Measurements from ENCODE around the gene GSK3B.

- TF ChIP-seq CTCF (IDR thresholded peaks at IDR 0.05; ENCODE audit: borderline replicate concordance, extremely low read depth, low read length, poor library complexity, severe bottlenecking) (no peak), EZH2 (IDR thresholded peaks at IDR 0.05; ENCODE audit: borderline replicate concordance, low read depth, low read length, severe bottlenecking) (no peak)
Observed at GRCh38 chr3:120095979-120096426, 1.8 kb upstream of the GSK3B start.

All from DND-41 (cell line).